Esophagus squamous epithelium (tissue), 4 donors: ENCODE measurements around the gene HOXB8.

Experiments used
- CTCF ChIP-seq, 6 experiments: fragments of 450-650 bp in 4 of 6; fragments of 200-600 bp in 2 of 6; sonication (generic) in 2 of 6; IDR thresholded peaks; one replicate each; pipeline ENCODE4 v1.5.1; 2016 to 2019; ENCODE audit warnings: antibody characterized with exemption in 6 of 6, mild to moderate bottlenecking in 4 of 6, moderate library complexity in 4 of 6
- POLR2A ChIP-seq, 4 donors: fragments of 450-650 bp; IDR thresholded peaks; one replicate each; pipeline ENCODE4 v1.6.1; 2017; ENCODE audit warnings: antibody characterized with exemption in 4 of 4, mild to moderate bottlenecking in 4 of 4, moderate library complexity in 3 of 4

GRCh38 chr17:48609759-48610281 is 5.3 kb downstream of the HOXB8 start:
- TF ChIP-seq CTCF (IDR thresholded peaks at IDR 0.05) (no peak), POLR2A (IDR thresholded peaks at IDR 0.05) (no peak)
